ENCODE results near the gene SPATA2.

DNA sequence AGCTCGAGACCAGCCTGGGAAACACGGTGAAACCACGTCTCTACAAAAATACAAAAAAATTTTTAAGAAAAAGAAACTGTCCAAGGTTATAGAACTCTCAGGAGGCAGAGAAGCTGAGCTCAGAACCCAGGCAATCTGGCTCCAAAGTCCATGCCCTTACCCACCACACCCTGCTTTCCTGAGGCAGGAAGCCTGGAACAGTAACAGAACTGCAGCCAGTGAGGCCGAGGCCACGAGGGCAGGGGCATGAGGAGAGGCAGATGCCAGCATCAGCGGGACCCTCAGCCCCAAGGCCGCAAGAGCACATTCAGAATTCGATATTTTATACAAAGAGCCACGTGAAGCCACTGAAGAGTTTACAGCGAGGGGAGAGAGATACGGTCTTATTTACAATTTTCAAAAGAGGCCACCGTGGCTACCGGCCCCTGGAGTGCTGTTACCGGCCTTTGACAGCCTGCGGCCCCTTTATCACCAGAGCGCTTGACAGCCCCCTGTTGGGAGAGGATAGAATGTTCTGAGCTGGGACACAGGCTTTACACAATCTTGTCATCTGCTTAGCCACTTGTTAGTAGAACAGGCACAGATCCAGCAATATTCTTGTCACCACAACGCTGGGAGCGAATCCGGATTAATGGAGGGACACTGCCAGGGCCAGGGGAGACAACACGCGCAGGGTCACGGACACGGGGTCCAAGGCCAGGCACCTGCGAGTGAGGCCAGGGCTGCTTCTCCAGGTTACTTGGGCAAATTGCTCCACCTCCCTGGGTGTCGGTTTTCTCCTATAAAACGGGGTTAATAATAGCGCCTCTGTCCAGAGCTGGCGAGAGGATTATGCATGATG lies 5.6 kb downstream of the SPATA2 start:
- TF ChIP-seq POLR2A (IDR thresholded peaks at IDR 0.05; ENCODE audit: low read length) (no peak), GATA1 (IDR thresholded peaks at IDR 0.05; ENCODE audit: low read depth, low read length) (no peak)
